Ureter (tissue), 1 donor: ENCODE data around the gene ATG4A. TPM values are rescaled to one million over a fixed set of nuclear protein-coding genes. Genes with fewer than 3 reads are reported as not detected.
A peak's percentile ranks its signal among the peaks of the same experiment; 100 is the strongest.

Experiments
- DNase-seq: peaks from one replicate; pipeline ENCODE4 v3.0.0-alpha.2; 2020; ENCODE audit warnings: low spot score
- total RNA-seq: library from RNA; stranded (reverse); gene quantifications from one replicate; pipeline ENCODE4 v1.2.4, GENCODE V29; 2023
- donor health status: DM: yes; HTN: yes; CAD: no.

ATG4A gene
- total RNA-seq = 12.4 TPM

DNA sequence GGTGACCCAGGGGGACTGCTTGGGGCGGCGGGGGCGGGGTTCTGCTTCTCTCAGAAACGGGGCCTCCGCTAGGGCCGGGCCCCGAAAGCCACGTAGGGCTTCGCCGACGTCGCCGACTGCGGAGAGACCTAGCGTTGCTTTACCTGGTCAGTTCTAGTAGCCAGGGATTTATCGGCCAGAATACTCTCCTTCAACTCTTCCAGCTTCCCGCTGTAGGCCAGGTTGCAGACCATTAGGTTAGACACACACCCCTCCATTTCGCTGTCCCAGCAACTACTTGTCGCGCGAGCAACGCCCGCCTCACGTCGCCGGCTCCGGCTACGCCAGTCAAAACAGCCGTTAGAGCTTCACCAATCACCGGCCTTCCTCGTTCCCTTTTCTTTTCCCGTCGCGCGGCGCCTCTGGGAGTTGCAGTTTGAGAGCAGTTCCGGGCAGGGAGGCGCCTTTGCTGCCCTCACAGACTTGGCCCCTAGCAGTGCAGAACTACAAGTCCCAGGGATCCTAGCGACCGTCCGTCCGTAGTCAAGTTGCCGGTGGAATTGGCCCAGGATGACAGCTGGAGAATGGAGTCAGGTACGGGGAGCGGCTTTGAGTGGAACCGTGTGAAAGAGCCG, at the start of gene ATG4A, which contains the start of gene PSMD10:
Gene ATG4A (plus strand): TSS at position 515 of the 614 bp plus-strand sequence. CDS start 49 bp downstream, at position 564.
Gene PSMD10 (minus strand): TSS at position 279 of the 614 bp plus-strand sequence. CDS start 22 bp downstream, at position 257.
- peak; percentile 93 for DNase-seq

DNA sequence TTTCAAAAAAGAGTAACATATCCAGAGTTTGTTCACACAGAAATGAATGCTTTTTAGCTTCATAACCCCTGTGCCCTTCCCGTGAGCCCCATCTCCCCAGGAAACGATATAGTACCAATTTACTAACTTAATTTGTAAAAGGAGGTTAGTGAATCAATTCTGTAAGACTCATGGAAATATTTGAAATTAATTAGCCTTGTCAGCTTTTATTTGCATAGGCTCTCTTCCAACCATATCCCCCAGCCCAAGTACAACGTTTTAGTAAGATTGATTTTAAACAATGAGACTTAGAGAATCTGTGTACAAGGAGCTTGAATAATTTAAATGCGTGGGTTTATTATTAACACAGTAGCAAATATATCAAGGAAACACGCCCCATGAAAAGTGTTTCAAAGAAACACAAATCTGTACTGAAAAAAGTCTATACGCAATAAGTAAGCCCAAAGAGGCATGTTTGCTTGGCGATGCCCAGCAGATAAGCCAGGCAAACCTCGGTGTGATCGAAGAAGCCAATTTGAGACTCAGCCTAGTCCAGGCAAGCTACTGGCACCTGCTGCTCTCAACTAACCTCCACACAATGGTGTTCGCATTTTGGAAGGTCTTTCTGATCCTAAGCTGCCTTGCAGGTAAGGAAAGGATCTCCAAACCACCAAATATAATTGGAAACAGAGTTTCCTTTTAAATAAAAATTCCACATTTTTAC, 46.9 kb upstream of the ATG4A start, which contains the start of gene VSIG1:
Gene VSIG1 (plus strand): TSS at position 512 of the 703 bp plus-strand sequence. CDS start 66 bp downstream, at position 578.
- no peak for DNase-seq

GRCh38 chrX:108049649-108050048, 41.9 kb upstream of the ATG4A start:
- DNase-seq = no peak

DNA sequence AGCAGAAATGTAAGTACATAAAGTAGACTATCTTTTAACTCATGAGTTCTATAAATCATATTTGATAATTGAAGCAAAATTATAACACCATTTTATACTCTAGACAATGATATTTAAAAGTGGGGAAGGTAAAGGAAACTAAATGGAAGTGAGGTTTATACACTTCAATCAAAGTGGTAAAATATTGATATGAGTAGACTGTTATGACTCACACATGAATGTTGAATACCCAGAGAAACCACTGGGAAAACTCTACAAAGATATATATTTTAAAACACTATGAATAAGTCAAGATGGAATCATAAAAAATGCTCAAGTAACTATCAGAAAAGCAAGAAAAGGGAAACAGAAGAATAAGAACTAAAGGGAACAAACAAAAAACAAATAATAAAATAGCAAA, 38.4 kb upstream of the ATG4A start:
- no peak for DNase-seq

- no peak for DNase-seq
Observed at GRCh38 chrX:108055546-108055945, 36.0 kb upstream of the ATG4A start.

DNA sequence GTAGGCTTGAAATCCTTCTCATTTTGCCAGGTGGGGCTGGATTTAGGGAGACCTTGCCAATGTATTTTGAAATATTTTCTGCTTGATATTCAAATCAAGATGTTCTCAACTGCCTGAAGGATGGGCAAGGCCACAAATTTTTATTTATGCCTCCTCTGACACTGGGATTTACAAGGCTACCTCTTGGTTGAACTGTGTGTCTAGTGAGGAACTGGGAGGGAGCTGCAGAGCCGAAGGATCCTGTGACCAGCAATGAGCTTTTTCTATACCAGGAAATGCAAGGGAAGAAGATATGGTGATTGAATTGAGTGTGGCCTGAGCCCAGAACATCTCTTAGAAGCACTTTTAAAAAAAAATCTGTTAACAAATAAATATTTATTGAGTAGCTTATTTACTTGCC, 31.8 kb upstream of the ATG4A start:
- no peak for DNase-seq

GRCh38 chrX:108064001-108064400, 27.6 kb upstream of the ATG4A start:
- no peak for DNase-seq

DNA sequence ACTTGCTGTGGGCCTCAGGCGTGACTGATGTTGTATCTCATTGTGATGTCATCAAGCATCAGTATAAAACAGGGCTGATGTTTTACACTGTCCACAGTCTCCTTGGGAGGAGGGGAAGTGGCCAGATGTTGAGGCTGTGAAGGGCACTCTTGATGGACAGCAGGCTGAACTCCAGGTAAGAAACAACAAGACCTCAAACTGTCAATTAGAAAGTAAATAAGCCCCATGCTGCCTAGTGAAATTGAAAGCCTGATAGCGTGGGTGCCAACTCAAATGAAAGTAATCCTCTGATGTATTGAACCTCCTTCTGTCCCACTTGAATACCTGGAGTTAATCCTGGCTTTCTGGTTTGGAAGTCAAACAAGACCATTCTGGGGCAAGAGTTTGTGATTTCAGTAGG, 27.0 kb upstream of the ATG4A start:
- no peak for DNase-seq

DNA sequence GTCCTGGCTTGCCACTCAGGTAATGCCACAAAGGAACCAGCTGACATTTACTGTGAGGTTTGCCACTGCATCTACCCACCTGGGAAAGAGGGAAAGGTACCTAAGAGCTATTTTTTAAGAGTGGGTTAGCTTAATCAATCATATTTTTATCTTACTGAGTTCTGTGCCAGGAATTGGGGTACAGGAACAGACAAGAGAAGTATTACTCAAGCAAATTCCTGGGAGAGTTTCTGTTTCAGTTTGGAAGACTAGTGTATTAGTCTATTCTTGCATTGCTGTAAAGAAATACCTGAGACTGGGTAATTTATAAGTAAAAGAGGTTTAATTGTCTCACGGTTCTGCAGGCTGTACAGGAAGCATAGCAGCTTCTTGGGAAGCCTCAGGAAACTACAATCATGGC, 23.5 kb upstream of the ATG4A start:
- no peak for DNase-seq

DNA sequence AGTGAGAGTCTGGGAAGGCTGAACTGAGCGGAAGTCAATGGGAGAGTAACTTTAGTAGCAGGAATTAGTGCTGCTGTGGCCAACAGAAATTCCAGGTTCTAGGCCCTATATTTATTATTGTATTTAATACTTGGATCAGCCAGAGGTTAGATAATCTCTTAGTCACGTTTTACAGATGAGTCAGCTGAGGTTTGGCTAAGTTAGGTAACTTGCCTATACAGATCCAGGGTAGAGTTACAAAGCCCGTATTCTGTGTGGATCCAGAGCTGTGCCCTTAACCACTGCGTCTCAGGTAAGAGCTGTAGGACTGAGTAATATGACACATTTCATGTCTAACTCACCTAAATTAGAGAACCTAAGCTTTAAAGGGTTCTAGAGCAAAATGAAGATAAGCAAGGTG, 20.7 kb upstream of the ATG4A start:
- DNase-seq = no peak

GRCh38 chrX:108071578-108071977, 20.0 kb upstream of the ATG4A start:
- DNase-seq = no peak

GRCh38 chrX:108072746-108073145, 18.8 kb upstream of the ATG4A start:
- DNase-seq = no peak

- DNase-seq = no peak
Observed at GRCh38 chrX:108081110-108081509, 10.5 kb upstream of the ATG4A start.

DNA sequence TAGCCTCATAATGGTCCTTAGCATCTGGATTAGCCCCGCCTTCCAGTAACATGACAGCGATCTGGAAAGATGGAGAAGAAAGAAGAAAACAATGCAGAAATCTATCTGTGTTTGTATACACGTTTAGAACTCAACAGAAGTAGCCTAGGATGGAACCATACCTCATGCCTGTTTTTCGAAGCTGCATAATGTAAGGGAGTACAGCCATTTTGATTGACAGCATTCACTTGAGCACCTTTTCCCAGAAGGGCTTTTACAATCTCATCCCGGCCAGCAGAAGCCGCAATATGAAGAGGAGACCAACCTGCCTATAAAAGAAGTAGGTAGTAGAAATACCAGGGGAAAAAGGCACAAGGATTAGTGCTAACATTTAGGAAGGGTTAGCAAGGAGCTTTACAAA, 3.8 kb upstream of the ATG4A start:
- DNase-seq = no peak

GRCh38 chrX:108088511-108088910, 3.1 kb upstream of the ATG4A start:
- DNase-seq = no peak

DNA sequence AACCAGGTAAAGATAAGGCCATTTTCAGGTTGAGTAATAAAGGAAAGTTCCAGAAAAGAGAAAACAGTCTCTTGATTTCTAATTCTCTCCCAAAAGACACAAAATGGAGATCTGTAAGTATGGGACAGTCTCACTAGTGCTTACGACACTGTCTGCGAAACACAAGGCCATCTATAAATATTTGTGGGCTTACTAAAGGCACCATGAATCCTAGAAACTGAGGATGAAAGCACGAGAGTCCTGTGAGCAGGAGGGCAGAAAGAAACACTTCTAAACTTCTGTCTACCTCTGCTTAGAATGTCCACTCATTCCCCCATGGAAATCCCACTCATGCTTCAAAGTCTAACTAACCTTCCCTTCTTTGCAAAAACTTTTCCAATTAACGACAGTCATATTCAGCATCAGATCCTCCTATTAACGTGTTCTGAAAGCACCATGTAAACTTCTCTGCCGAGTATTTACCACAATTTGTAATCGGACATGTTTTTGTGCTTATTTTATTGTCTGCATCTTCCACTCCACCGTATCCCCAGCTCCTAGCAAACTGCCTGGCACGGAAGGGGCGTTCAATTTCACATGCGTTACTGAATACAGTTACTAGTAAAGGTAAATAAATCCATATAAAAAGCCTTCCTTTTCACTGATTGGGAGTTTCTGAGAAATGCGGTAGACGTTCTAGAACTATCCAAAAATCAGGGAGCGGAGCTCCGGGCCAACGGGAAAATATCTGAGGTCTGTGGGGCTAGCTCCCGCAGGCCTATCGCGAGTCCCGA, 901 bp upstream of the ATG4A start:
- DNase-seq = no peak

DNA sequence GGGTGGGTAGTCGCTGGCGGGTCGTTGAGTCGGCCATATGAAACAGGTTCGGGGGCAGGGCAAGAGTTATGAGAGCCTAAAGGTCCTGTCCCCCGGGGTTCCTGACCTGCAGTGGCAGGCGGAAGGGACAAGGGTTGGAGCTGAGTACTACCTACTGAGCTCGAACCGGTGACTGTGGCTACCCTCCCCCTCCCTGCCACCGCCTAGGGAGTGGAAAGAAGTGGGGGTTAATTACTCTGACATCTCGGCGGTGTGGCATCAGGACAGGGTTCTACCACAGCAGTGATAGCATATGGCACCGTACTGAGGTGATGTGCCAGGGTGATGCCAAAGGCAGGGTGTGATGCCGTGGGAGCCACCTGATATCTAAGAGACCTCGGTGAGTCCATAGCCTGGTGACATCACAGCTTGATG, 307 bp downstream of the ATG4A start:
- no peak for DNase-seq

GRCh38 chrX:108097380-108097779, 5.8 kb downstream of the ATG4A start:
- no peak for DNase-seq

DNA sequence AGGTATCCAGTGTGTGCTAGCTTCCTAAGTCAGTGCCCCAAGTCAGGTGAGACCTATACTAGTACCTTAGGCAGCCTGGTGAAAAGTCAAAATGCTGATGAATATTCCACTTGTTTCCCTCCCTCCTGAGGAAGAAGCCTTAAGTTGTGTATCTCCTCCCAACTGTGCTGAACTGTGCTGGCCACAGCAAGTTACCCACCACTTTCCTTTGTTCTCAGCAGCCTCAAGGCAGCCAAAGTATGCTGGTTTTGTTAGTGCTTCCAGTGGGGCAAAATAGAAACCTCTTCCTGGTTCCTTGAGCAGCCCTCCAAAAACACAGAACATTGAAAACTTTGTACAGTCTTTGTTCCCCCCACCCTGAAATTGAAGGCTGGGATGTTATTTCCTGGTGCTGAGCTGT, 13.9 kb downstream of the ATG4A start:
- DNase-seq = no peak

- no peak for DNase-seq
Observed at GRCh38 chrX:108114541-108114940, 23.0 kb downstream of the ATG4A start.

GRCh38 chrX:108117988-108118387, 26.4 kb downstream of the ATG4A start:
- DNase-seq = no peak

- no peak for DNase-seq
Observed at GRCh38 chrX:108121291-108121690, 29.7 kb downstream of the ATG4A start.

DNA sequence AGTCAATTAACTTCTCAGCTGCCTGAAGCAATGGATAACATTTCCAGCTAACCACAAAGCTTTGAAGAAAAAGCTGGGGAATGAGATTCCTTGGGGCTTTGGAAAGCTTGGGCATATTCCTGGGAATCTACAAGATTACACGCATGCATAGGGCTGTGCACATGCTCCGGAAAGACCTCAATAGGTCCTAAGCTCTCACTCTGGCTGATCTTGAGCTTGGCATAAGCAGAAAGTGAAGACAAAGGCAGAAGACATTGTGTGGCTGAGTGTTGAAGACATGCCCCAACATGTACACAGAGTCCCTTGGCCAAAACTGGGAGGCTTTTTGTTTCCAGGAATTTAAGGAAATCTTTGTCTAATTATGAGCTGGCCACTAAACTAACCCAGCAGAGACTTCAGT, 31.2 kb downstream of the ATG4A start:
- DNase-seq = no peak
